GM03348 (cell line): Measurements from ENCODE around the gene KRT20.

Experiments
- DNase-seq: peaks from one replicate; pipeline ENCODE4 v3.0.0; 2012; ENCODE audit warnings: low spot score

KRT20 gene

GRCh38 chr17:40852364-40852763 is 32.7 kb downstream of the KRT20 start:
- DNase-seq, result no peak

GRCh38 chr17:40850293-40850972 is 34.6 kb downstream of the KRT20 start:
- DNase-seq, result no peak

GRCh38 chr17:40849723-40850122 is 35.3 kb downstream of the KRT20 start:
- no peak for DNase-seq

GRCh38 chr17:40848583-40849235 is 36.3 kb downstream of the KRT20 start:
- no peak for DNase-seq

GRCh38 chr17:40846515-40847144 is 38.4 kb downstream of the KRT20 start:
- DNase-seq, result no peak

GRCh38 chr17:40844671-40845107 is 40.4 kb downstream of the KRT20 start:
- no peak for DNase-seq

- DNase-seq, result no peak
These were observed 41.8 kb downstream of the KRT20 start for GRCh38 chr17:40843242-40843641.

- DNase-seq, result peak; percentile 38
These were observed 43.8 kb downstream of the KRT20 start for GRCh38 chr17:40841246-40841645.

GRCh38 chr17:40839194-40839593 is 45.8 kb downstream of the KRT20 start:
- no peak for DNase-seq

GRCh38 chr17:40836020-40836419 is 49.0 kb downstream of the KRT20 start:
- DNase-seq, result no peak

GRCh38 chr17:40833882-40834281 is 51.2 kb downstream of the KRT20 start:
- no peak for DNase-seq

- no peak for DNase-seq
These were observed 52.2 kb downstream of the KRT20 start for GRCh38 chr17:40832840-40833239.

GRCh38 chr17:40830085-40830776 is 54.8 kb downstream of the KRT20 start:
- no peak for DNase-seq

GRCh38 chr17:40828454-40829044 is 56.5 kb downstream of the KRT20 start:
- no peak for DNase-seq

GRCh38 chr17:40827746-40828453 is 57.1 kb downstream of the KRT20 start:
- no peak for DNase-seq
